Skeletal muscle cell (primary cell): ENCODE results near the gene IDUA.

Experiments used
- DNase-seq: peaks from one replicate; pipeline ENCODE4 v3.0.0-alpha.2; 2010; ENCODE audit warnings: low read depth
- H3K4me3 ChIP-seq: 2 replicates; pipeline ENCODE4 v1.5.1; 2011; ENCODE audit warnings: low read depth, mild to moderate bottlenecking, control low read depth, low read length, moderate library complexity

The IDUA gene

GRCh38 chr4:1011022-1011665 is 24.3 kb downstream of the IDUA start, which contains the start of gene FGFRL1:
Gene FGFRL1, plus strand, starts transcription at chr4:1011626. Its CDS starts 860 bp downstream, at chr4:1012486.
- DNase-seq, result peak; percentile 54
- peak within 1 kb of the TSS; percentile 63 for H3K4me3 ChIP-seq

- no peak overlapping the region for H3K4me3 ChIP-seq
Measured at GRCh38 chr4:1011666-1012033, 24.8 kb downstream of the IDUA start.

GRCh38 chr4:1012034-1012739 is 25.3 kb downstream of the IDUA start:
- H3K4me3 ChIP-seq, result peak overlapping the region; percentile 63
- no peak for DNase-seq

More at GRCh38 chr4:1011666-1012033, 24.8 kb downstream of the IDUA start:
- no peak for DNase-seq

DNA sequence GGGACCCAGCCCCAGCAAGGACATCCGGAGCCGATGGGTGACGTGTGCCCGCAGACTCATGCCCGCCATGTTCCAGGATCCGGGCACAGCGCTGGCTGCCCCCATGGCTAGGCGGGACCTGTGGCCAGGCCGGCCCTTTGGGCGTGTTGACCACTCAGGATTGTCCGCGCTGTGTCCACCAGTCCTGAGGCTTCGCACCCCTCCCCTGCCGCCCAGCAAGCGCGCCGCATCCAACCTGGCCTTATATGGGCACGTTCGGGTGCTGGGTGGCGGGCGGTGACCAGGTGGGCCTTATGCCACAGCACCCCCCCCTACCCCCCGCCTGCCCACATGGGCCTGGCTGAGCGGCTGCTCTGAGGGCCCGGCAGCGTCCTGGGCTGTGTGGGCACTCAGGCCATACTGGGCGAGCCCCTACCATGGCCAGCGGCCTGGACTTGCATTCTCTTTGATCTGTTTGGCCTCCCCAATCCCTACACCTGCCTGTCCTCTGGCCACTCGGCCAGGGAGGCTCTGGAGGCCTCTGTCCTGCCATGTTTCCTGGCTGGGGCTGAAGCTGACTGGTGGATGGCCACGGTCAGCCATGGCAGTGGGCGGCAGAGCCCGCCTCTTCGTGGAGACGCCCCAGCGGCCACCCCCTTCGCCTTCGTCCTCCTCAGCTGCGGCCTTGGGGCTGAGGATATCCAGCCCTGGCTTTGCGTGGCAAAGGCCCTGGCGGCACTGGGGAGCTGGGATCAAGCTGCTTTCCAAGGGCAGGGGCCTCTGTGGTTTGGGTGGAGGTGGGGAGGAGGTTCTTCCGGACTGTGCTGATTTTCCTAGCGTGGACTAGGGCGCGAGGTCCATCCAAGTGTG is 26.6 kb downstream of the IDUA start:
- no peak for DNase-seq
- no peak overlapping the region for H3K4me3 ChIP-seq

DNA sequence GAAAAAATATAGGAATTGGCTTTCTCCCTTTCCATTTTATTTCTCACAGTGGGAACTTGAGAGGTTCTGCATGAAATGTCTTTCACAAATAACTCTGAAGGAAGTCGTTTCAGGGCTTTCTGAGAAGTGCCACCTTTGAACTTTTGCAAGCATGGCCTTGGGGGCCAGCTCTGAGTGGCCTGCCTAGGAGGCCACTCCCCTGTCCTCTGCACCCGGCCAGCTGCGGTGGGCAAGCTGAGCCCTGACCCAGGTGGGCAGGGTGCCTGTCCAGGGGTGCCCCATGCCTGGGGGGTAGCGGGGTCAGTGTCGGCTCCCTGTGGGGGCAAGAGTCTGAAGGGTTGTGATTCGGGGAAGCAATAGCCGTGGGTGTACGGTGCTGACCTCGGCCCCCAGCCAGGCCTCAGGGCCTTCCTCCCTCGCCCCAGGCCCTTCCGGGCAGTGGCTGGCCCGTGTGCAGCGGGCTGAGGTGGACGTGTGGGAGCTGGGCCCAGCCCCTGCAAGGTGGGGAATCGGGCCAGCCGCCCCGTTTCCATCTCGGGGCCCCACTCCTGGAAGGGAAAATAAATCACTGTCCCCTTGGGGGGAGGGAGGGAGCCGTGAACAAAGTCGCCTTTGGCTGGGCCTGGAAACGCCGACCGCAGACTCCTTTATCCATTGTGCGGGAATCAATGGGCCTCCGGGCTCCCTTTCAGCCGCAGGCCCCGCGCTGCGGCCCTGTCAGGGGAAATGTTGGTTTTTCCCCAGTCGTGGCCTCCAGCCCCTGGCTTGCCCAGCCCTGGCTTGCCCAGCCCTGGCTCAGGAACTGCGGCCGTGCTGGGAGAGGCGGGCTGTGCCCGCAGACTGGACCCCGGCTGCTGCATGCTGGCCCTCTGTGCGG is 27.7 kb downstream of the IDUA start:
- no peak for DNase-seq

GRCh38 chr4:1015179-1015578 is 28.3 kb downstream of the IDUA start:
- H3K4me3 ChIP-seq, result no peak overlapping the region
- DNase-seq, result no peak

More for the DNA sequence above, 27.7 kb downstream of the IDUA start:
- H3K4me3 ChIP-seq, result no peak overlapping the region

DNA sequence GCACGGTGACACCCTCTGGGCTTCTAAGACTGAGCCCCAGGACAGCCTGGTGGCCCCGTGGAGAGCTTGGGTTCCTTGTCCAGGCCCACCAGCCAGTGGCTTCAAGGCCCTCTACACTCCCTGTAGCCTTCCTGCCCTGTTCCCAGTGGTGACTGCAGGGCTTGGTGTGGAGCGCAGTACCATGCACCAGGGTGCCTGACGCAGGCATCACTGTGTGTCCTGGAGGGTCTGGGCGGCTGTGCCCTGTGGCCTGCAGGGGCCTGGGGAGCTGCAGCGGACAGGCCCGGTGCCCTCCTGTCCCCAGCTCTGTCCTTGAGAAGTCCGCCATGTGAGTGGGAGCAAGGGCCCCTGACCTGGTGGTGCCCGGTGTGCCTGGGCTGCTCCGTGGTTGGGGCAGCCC is 28.9 kb downstream of the IDUA start:
- H3K4me3 ChIP-seq, result no peak overlapping the region
- DNase-seq, result no peak

- DNase-seq, result no peak
- no peak overlapping the region for H3K4me3 ChIP-seq
Measured at GRCh38 chr4:1017211-1017610, 30.4 kb downstream of the IDUA start.

DNA sequence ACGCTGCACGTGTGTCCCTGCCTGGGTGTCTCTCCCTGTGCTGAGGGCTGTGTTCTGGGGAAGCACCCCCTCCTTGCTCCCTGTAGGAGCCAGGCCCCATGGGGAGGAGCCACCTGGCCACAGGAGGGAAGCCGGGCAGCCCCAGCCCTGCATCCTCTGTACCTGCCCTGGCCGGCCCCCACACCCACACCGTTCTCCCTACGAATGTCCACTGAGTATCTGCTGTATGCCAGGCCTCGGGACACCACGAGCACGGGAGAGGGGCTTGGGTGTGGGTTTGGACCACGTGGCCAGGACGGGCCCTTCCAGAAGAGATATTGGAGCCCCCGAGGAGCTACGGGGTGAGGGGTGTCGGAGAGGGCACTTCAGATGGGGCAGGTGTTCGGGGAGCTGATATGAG is 30.9 kb downstream of the IDUA start:
- H3K4me3 ChIP-seq, result no peak overlapping the region
- no peak for DNase-seq

GRCh38 chr4:1018147-1019020 is 31.5 kb downstream of the IDUA start:
- DNase-seq, result no peak
- no peak overlapping the region for H3K4me3 ChIP-seq

- H3K4me3 ChIP-seq, result no peak overlapping the region
- no peak for DNase-seq
Measured at GRCh38 chr4:1019320-1019719, 32.5 kb downstream of the IDUA start.

DNA sequence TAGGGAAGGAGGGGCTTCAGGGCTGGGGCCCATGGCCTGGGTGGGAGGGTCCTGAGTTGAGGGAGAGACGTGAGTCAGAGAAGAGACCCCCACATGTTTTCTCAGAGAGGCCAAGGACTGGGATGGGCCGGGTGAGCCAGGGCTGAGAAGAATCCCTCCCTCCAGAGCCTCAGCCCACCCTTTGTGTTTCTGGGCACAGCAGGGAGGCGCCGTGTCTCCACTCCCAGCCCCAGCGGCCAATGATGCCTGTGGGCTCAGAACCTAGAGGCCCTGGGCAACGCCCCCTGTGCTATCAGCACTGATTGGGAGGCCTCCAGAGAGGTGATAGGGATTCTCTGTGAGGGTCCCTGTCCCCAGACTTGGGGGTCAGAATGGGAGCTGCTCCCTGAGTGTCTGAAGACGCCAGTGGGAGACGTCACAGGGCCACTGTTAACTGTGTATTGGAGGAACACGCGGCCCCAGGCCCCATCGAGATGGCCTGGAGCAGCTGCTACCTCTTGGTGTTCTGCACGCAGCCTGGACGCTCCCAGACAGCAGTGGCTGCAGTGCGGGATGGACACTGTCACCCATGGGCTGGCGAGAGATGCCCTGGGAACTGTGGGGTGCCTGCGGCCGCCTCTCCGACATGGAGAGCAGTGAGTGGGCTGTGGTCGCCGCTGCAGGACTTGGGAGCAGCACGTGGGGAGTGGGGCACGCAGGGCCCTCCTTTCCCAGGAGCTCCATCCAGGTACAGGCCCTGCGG is 33.1 kb downstream of the IDUA start:
- DNase-seq, result no peak
- no peak overlapping the region for H3K4me3 ChIP-seq

DNA sequence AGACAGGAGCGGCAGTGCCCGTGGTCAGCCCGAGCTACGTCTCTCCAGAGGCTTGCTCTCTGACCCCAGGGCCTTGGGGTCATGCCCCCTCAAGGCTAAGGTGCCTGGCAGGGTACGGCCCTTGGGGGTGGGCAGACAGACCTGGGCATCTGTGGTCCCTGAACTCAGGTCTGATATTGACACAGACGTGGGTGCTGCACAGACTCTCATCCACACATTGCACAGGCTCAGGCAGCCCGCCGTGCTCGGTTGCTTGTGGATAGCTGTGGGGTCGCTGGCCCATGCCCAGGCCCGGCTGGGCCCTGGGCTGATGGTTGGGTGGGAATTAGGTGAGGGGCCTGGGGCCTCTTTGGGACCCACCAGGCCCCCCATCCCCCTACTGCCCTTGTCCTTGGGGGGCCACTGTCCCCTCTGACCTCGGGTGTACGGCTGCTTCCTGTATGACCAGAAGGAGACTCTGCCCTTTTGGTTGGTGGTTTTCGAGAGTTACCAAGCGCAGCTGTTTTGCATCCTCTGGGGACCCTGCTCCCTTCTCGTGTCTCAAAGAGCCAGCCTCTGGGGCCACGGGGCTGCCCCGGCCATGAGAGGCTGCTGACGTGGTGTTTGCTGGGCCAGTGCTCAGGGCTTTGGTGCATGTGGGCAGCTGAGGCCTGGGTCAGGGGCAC is 34.7 kb downstream of the IDUA start:
- DNase-seq, result no peak
- H3K4me3 ChIP-seq, result no peak overlapping the region

DNA sequence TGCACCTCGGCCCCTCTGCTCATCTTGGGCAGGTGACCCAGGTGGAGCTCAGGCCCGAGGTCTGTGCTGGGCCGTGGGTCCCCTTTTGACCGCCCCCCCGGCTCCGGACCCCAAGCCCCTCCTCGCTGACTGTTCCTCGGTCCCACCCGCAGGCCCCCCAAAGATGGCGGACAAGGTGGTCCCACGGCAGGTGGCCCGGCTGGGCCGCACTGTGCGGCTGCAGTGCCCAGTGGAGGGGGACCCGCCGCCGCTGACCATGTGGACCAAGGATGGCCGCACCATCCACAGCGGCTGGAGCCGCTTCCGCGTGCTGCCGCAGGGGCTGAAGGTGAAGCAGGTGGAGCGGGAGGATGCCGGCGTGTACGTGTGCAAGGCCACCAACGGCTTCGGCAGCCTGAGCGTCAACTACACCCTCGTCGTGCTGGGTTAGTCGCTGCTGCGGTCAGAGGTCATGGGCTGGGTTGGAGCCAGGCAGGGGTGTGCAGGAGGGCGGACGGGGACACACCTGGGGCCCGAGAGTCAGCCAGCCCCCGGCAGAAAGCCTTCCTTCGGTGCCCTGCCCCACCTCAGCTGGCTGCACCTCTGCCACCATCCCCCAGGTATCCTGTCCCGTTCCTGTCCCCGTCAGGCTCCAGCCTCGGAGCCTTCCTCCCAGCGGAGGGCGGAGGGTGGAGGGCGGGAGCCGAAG is 35.4 kb downstream of the IDUA start:
- no peak overlapping the region for H3K4me3 ChIP-seq
- DNase-seq, result no peak

GRCh38 chr4:1022739-1023066 is 35.9 kb downstream of the IDUA start:
- H3K4me3 ChIP-seq, result no peak overlapping the region
- no peak for DNase-seq

DNA sequence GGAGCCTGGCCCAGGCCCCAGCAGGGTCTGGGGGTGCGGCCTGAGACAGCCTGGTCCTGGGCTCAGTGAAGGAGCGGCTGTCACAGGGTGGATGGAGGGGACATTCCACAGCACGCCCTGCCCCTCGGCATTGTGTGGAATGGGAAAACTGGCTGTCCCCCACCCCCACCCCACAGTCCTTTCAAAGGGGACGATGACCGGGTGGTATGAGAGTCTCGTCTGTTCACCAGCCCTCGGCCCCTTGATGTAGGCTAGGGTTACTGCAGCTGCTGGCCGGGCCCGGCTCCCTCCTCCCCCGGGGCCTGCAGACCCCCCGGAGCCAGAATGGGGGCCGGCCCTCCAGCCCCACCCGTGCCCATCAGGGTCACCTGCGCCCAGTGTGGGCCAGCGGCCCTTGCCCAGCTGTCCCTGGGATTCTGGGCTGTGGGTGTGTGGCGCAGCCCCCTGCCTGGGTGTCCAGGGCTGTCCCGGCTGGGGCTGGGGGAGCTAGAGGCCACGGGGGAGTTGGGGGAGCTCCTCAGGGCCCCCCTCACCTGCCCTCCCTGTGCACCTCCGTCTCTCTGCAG is 36.3 kb downstream of the IDUA start:
- H3K4me3 ChIP-seq, result no peak overlapping the region
- DNase-seq, result no peak
